ENCODE data around the gene ANXA6.
A peak's percentile ranks its signal among the peaks of the same experiment; 100 is the strongest.

Gene ANXA6

DNA sequence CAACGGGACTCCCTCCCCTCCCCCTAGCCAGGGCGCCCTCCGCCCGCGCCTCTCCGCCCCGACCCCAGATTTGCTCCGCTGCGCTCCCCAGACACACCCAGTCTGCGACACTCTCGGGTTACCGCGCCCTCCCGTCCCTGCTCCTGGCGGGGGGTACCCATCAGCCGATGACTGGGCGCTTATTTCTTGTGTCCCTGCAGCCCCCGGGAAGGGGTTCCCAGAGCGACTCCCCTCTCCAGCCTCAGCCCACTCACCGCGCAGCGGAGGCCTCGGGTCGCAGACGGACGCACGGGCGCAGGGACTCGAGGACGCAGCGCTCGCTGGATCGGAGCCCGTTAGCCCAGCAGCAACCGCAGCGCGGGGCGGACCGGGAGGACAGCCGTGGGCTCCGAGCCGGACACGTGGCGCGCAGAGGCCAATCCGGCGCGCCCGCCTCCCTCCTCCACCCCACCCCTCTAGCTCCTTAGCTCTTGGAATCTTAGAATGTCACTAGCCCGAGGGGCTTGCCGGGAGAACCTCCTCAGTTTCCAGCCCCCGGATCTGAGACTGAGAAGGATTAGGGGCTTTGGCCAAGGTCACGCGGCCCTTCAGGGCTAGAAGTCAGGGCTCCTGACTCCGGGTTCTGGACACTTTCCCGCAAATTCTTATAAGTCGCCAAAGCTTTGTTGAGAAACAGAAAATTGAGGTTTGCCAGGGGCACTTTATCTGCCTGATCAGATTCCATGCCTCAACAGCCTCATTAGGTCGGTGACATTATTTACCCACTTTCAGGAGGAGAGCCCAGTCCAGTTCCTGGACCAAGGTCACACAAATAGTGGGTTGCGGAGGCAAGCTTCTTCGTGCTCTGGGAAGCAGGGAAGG lies at the start of gene ANXA6:
ANXA6 (minus strand) TSS at position 354 of the 861 bp plus-strand sequence. CDS start 9,878 bp downstream, outside the sequence.
- TF ChIP-seq, protein P1, sequence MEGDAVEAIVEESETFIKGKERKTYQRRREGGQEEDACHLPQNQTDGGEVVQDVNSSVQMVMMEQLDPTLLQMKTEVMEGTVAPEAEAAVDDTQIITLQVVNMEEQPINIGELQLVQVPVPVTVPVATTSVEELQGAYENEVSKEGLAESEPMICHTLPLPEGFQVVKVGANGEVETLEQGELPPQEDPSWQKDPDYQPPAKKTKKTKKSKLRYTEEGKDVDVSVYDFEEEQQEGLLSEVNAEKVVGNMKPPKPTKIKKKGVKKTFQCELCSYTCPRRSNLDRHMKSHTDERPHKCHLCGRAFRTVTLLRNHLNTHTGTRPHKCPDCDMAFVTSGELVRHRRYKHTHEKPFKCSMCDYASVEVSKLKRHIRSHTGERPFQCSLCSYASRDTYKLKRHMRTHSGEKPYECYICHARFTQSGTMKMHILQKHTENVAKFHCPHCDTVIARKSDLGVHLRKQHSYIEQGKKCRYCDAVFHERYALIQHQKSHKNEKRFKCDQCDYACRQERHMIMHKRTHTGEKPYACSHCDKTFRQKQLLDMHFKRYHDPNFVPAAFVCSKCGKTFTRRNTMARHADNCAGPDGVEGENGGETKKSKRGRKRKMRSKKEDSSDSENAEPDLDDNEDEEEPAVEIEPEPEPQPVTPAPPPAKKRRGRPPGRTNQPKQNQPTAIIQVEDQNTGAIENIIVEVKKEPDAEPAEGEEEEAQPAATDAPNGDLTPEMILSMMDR (conservative IDR thresholded peaks at IDR 0.05; ENCODE audit: low read length): no peak
- DNase-seq (ENCODE audit: low read depth): peak; percentile 73
- peak within 1 kb of the TSS; percentile 89 for H3K4me3 ChIP-seq (ENCODE audit: low read length)

DNA sequence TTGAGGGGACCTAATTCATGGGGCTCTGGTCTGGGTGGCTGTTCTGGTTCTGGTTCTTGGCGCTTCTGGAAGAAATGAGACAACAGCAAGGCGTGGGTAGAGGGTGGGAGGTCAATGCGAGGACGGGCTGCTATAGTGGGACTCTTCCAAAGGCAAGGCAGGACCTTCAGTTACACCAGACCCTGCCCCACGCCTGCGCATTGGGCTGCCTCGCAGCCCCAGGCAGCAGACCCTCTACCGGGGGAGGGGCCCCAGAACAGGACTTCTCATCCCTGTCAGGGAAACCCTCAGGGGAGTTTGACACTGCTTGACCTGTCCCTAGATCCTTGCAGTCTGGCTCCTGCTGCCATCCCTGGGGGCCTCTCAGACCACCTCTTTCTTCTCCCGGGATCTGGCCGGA lies 47.8 kb upstream of the ANXA6 start:
- no peak overlapping the region for H3K4me3 ChIP-seq (ENCODE audit: low read length)
- no peak for DNase-seq (ENCODE audit: low read depth)
- TF ChIP-seq, protein P1 (conservative IDR thresholded peaks at IDR 0.05; ENCODE audit: low read length): no peak

DNA sequence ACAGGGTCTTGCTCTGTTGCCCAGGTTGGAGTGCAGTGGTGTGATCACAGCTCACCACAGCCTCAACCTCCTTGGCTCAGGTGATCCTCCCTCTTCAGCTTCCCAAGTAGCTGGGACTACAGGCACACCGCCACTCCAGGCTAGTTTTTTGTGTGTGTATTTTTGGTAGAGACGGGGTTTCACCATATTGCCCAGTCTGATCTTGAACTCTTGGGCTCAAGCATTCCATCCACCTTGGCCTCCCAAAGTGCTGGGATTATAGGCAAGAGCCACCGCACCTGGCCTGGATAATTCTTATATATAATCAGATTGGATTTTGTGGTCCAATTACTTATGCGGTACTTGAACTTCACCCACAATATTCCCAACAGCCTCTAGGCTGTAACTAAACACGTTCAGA lies 46.5 kb upstream of the ANXA6 start:
- no peak overlapping the region for H3K4me3 ChIP-seq (ENCODE audit: low read length)
- TF ChIP-seq, protein P1 (conservative IDR thresholded peaks at IDR 0.05; ENCODE audit: low read length): no peak
- no peak for DNase-seq (ENCODE audit: low read depth)

DNA sequence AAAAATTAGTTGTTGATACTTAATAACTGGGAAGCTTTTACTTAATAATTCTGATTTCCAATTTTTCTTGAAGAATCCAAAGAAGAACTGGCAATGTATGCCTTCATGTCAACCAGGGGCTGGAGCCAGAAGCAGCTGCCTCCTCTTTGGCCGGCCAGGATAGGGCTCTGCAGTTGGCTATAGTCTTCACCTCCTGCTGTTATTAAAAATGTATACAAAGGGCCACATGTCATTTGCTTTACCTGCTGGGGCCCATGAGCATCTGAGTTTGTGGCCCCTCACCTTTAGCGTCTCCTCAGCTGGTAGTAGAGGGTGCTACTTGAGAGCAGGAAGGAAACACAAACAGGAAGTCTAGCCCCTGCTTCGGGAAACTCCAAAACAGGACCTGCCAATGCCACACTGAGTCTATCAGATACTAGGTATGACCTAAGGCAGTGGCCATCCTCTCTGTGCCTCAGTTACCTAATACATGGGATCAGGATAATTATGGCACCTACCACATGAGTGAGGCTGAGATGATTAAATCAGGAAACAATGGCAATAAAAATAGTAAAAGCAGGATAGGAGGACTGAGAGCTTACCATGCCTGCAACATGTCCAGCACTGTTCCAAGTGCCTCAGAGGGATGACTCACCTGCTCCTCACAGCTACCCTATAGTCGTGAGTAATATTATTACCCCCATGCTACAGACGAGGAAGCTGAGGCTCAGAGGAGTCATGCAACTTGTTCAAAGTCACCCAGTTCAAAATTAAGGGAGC lies 45.0 kb upstream of the ANXA6 start:
- DNase-seq (ENCODE audit: low read depth): peak; percentile 78
- TF ChIP-seq, protein P1 (conservative IDR thresholded peaks at IDR 0.05; ENCODE audit: low read length): no peak

DNA sequence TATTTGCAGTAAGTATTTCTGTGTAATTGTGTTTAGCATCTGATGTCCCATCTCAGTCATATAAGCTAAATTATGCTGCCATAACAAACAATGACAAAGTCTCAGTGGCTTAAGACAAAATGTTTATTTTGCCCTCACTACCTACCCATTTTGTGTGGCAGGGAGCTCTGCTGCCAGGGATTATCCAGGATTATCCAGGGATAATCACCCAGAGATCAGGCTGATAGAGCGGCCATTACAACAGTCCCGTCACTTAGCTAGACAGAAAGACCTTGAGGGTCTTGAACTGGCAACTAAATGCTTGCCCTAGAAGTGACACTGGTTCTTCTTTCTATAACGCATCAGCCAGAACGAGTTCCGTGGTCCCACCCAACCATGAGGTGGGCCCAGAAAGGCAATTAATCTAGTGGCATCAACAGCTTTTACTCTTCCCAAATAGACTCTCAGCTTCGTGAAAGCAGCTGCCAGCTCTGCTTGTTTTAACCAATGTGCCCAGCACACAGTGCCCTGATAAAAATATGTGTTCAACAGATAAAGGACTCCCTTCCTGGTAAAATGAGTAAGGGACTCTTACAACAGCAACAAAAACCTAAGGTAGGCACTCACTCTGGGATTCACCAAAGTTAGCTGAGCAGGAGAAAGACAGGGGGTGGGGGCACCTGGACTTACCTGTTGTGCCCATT lies 43.5 kb upstream of the ANXA6 start:
- no peak overlapping the region for H3K4me3 ChIP-seq (ENCODE audit: low read length)
- TF ChIP-seq, protein P1 (conservative IDR thresholded peaks at IDR 0.05; ENCODE audit: low read length): no peak
- no peak for DNase-seq (ENCODE audit: low read depth)

More for the DNA sequence above, 45.0 kb upstream of the ANXA6 start:
- H3K4me3 ChIP-seq (ENCODE audit: low read length): no peak overlapping the region

DNA sequence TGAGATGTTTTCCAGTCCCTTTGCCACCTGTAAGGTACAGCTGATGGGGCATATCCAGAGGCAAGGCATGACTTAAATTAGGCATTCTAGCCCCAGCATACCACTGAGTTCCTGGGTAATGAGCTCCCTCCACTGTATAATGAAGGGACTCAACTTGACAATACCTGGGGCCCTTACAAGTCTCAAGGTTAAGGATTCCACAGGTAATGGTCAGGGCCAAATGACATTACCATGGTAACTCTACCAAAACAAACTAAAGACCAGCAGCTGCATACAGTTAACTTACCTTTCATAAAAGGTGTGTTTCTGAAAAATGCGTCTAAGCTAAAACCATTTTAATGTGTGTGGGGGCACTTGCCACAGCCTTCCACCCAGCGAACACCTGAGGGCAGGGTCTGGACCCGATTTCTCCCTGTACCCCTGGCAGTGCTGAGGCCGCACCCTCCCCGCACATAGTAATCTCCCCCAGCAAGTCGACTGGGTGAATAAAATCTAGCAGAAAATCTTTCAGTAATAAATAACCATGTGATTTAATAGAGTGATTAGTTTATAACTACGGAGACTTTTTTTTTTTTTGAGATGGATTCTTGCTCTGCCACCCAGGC lies 42.1 kb upstream of the ANXA6 start:
- TF ChIP-seq, protein P1 (conservative IDR thresholded peaks at IDR 0.05; ENCODE audit: low read length): no peak
- DNase-seq (ENCODE audit: low read depth): no peak

More for the DNA sequence above, 42.1 kb upstream of the ANXA6 start:
- no peak overlapping the region for H3K4me3 ChIP-seq (ENCODE audit: low read length)
